Memory B cell (primary cell): ENCODE results near the gene GPAM.

Experiments used
- ATAC-seq: fragments of 150-1000 bp; cut with Tn5 transposase; 2 replicates; pipeline ENCODE4 v1.10.0; 2021; ENCODE audit warnings: low read depth, mild to moderate bottlenecking, moderate library complexity
- DNase-seq, 2 donors: peaks; one replicate each; pipeline ENCODE4 v3.0.0; 2022; ENCODE audit warnings: low spot score in 2 of 2
- H3K27ac Mint-ChIP-seq: one replicate; pipeline ENCODE4 v1.8.0; 2022; ENCODE audit warnings: mild to moderate bottlenecking, moderate library complexity, mixed read lengths
- H3K27me3 Mint-ChIP-seq: one replicate; pipeline ENCODE4 v1.8.0; 2022; ENCODE audit warnings: mixed read lengths
- H3K36me3 Mint-ChIP-seq: one replicate; pipeline ENCODE4 v1.8.0; 2022; ENCODE audit warnings: mild to moderate bottlenecking, mixed read lengths
- H3K4me1 Mint-ChIP-seq: one replicate; pipeline ENCODE4 v1.8.0; 2022; ENCODE audit warnings: mixed read lengths
- H3K4me3 Mint-ChIP-seq: one replicate; pipeline ENCODE4 v1.8.0; 2022; ENCODE audit warnings: mild to moderate bottlenecking, moderate library complexity, mixed read lengths
- H3K9me3 Mint-ChIP-seq: one replicate; pipeline ENCODE4 v1.8.0; 2022; ENCODE audit warnings: mixed read lengths

GPAM gene

DNA sequence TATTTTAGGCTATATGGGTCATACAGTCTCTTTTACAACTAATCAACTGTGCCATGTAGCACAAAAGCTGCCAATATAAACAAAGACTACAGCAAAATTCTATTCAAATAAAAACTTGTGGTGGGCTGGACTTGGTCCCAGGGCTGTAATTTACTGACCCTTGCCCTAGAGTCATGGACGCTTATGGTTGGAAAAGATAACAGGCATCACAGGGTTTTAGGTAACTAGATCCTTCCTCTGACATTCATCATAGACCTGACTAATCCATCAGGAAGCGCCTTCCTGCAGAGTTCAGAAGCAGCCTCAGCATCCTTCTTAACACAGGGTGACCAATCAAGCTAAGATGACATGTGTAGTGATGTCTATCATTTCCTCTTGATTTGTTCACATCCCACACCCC, 40.2 kb upstream of the GPAM start:
- Mint-ChIP-seq H3K9me3 (peaks cover 5% of the 10 kb centered on the region), H3K27me3 (peaks cover 1% of the 10 kb centered on the region), H3K4me3 (no peak overlapping the region), H3K27ac (no peak overlapping the region), H3K4me1 (no peaks in the 10 kb centered on the region), H3K36me3 (peaks cover 3% of the 10 kb centered on the region)
- DNase-seq (no peak), ATAC-seq (no peak)

DNA sequence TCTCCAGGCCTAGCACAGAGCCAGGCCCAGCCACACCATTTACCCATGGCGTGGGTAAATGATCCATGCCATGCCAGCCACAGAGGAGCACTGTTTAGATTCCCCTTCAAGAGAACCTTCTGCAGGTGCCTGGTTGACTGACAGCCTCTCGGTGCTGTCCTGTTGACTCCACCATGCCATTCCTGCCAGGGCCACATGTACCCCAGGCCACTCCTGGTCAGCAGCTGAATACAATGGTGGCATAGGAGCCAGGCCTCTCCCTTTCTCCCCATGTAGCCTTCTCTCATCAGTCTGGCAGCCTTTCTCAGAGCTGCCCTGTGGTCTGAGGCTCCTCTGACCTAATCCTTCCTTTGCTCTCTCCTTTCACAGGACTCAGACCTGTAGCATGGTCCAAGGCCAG, 39.2 kb upstream of the GPAM start:
- peaks cover 5% of the 10 kb centered on the region for H3K9me3 Mint-ChIP-seq
- DNase-seq (no peak), ATAC-seq (no peak)
- H3K4me1 Mint-ChIP-seq = no peaks in the 10 kb centered on the region
- H3K27me3 Mint-ChIP-seq = peaks cover 1% of the 10 kb centered on the region
- H3K4me3 Mint-ChIP-seq = no peak overlapping the region
- peaks cover 3% of the 10 kb centered on the region for H3K36me3 Mint-ChIP-seq
- H3K27ac Mint-ChIP-seq = no peak overlapping the region

- Mint-ChIP-seq H3K36me3 (peaks cover 3% of the 10 kb centered on the region), H3K27ac (no peak overlapping the region), H3K4me1 (no peaks in the 10 kb centered on the region), H3K4me3 (no peak overlapping the region), H3K9me3 (peaks cover 5% of the 10 kb centered on the region), H3K27me3 (peaks cover 1% of the 10 kb centered on the region)
- no peak for ATAC-seq
- no peak for DNase-seq
Measured at GRCh38 chr10:112221545-112221944, 38.0 kb upstream of the GPAM start.

DNA sequence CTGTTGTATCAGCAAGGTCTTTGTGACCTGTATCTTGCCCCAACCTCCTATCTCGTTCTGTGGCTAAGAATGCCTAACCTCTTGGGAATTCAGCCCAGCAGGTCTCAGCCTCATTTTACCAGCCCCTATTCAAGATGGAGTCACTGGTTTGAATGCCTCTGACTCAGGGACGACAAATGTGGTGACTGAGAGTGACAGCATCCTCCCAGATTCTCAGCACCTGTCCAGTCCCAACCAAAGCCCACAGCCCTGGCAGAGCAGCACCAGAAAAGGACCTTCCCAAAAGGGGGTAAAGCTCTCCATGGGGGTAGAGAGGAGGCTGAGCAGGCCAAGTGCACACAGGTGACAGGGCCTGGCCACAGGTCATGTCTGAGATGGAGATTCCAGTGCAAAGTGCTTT, 35.4 kb upstream of the GPAM start:
- no peak for DNase-seq
- Mint-ChIP-seq H3K4me3 (no peak overlapping the region), H3K27ac (no peak overlapping the region), H3K4me1 (peaks cover 19% of the 10 kb centered on the region), H3K9me3 (no peaks in the 10 kb centered on the region), H3K36me3 (peaks cover 3% of the 10 kb centered on the region), H3K27me3 (no peaks in the 10 kb centered on the region)
- no peak for ATAC-seq

DNA sequence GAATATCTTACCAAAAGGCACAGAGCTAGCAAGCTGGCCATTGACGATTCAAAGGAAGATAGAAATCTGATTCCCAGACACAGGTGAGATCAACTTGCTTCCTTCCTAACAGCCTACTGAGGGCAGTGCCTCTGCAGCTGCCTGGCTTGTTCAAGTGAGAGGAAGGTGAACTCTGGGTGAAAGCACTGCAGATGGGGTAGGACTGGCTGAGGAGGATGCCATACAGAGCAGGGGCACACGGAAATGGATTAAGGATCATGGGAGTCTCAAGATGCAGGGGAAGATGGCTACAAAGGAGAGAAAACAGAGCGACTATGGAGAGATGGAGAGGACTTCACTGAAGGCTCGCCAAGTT, 34.4 kb upstream of the GPAM start:
- Mint-ChIP-seq H3K4me1 (peaks cover 25% of the 10 kb centered on the region), H3K4me3 (no peak overlapping the region), H3K27me3 (peaks cover 1% of the 10 kb centered on the region), H3K36me3 (peaks cover 3% of the 10 kb centered on the region), H3K27ac (no peak overlapping the region), H3K9me3 (no peaks in the 10 kb centered on the region)
- no peak for DNase-seq
- no peak for ATAC-seq

GRCh38 chr10:112217386-112218035, 33.9 kb upstream of the GPAM start:
- Mint-ChIP-seq H3K4me1 (peaks cover 29% of the 10 kb centered on the region), H3K9me3 (no peaks in the 10 kb centered on the region), H3K36me3 (peaks cover 3% of the 10 kb centered on the region), H3K4me3 (no peak overlapping the region), H3K27me3 (peaks cover 1% of the 10 kb centered on the region), H3K27ac (no peak overlapping the region)
- no peak for ATAC-seq
- no peak for DNase-seq

- no peak for DNase-seq
- Mint-ChIP-seq H3K9me3 (no peaks in the 10 kb centered on the region), H3K4me1 (peaks cover 32% of the 10 kb centered on the region), H3K27ac (no peak overlapping the region), H3K4me3 (no peak overlapping the region), H3K27me3 (peaks cover 1% of the 10 kb centered on the region), H3K36me3 (peaks cover 3% of the 10 kb centered on the region)
- no peak for ATAC-seq
Measured at GRCh38 chr10:112216966-112217365, 33.4 kb upstream of the GPAM start.

- ATAC-seq (no peak), DNase-seq (no peak)
- Mint-ChIP-seq H3K27me3 (peaks cover 1% of the 10 kb centered on the region), H3K36me3 (peaks cover 3% of the 10 kb centered on the region), H3K9me3 (no peaks in the 10 kb centered on the region), H3K4me1 (peaks cover 38% of the 10 kb centered on the region), H3K4me3 (no peak overlapping the region), H3K27ac (peak overlapping the region; percentile 53)
Measured at GRCh38 chr10:112216151-112216550, 32.6 kb upstream of the GPAM start.

- Mint-ChIP-seq H3K36me3 (peaks cover 3% of the 10 kb centered on the region), H3K4me3 (peak overlapping the region; percentile 38), H3K27me3 (peaks cover 1% of the 10 kb centered on the region), H3K9me3 (no peaks in the 10 kb centered on the region), H3K4me1 (peaks cover 41% of the 10 kb centered on the region), H3K27ac (peak overlapping the region; percentile 53)
- DNase-seq = no peak
- ATAC-seq = peak; percentile 61
Measured at GRCh38 chr10:112215342-112215774, 31.8 kb upstream of the GPAM start.

DNA sequence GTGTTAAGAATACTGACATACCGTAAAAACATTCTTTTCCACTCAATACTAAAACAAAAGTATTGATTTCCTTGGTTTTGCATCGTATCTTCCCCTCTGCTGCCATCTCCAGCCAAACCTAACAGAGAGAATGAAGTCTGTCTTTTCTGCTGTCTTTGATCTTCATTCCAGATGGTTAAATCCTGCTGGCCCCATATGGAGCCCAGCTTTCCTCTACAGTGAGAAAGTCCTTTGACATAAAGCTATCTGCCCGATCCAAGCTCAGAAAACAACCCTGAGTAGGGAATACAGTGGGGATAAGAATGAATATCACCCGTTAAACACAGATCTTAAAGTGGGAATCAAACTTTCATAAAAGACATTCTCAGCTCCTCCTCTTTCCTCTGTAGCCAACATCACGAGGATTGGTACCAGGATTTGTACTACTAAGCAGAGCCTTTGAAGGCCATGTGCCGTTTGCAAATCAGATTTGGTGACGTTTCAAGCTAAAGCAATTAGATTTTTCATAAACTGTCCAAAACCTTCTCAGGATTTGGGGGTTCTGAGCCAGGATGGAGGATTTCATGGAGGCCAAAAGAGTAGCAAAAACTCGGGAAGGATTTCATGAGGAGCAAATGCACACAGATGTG, 30.8 kb upstream of the GPAM start:
- peaks cover 1% of the 10 kb centered on the region for H3K27me3 Mint-ChIP-seq
- H3K9me3 Mint-ChIP-seq = no peaks in the 10 kb centered on the region
- H3K36me3 Mint-ChIP-seq = no peaks in the 10 kb centered on the region
- ATAC-seq (no peak), DNase-seq (no peak)
- peaks cover 43% of the 10 kb centered on the region for H3K4me1 Mint-ChIP-seq
- peak overlapping the region; percentile 40 for H3K4me3 Mint-ChIP-seq
- peak overlapping the region; percentile 53 for H3K27ac Mint-ChIP-seq

GRCh38 chr10:112213836-112214235, 30.3 kb upstream of the GPAM start:
- Mint-ChIP-seq H3K27ac (peak overlapping the region; percentile 39), H3K27me3 (peaks cover 1% of the 10 kb centered on the region), H3K36me3 (no peaks in the 10 kb centered on the region), H3K9me3 (no peaks in the 10 kb centered on the region), H3K4me3 (peak overlapping the region; percentile 42), H3K4me1 (peaks cover 43% of the 10 kb centered on the region)
- DNase-seq (no peak), ATAC-seq (no peak)

DNA sequence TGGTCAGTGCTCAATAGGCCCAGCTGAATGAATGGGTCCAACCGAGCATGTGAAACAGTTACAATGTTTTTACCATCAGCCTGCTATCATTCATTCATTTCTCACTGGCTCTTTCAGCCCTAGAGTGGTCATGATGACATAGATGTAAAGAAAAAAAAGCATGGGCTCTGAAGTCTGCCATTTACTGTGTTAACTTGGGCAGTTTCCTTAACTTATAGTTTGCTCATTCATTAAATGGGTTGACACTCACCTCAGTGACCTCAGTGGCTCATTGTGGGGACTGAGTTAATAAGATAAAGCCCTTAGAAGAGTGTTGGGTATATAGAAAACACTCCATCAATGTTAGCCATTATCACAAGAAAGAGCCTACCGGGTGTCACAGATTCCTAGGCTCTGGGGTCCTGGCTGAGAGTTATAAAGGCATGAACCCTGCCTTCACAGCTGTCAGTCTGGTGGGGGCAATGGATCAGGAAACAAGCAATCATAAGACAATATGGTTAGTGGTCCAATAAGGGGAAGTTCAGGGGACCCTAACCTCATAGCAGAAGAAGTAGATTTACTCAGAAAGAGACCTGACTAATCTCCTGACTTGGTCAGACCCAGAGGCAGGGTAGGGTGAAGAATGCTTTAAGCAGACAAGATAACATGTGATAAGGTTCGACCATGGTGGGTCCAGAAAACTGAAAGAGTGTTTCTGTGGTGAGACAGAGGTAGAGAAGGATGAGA, 29.7 kb upstream of the GPAM start:
- DNase-seq = no peak
- H3K27ac Mint-ChIP-seq = peak overlapping the region; percentile 59
- ATAC-seq = peak; percentile 32
- H3K36me3 Mint-ChIP-seq = no peaks in the 10 kb centered on the region
- peaks cover 43% of the 10 kb centered on the region for H3K4me1 Mint-ChIP-seq
- no peaks in the 10 kb centered on the region for H3K9me3 Mint-ChIP-seq
- peaks cover 1% of the 10 kb centered on the region for H3K27me3 Mint-ChIP-seq
- peak overlapping the region; percentile 42 for H3K4me3 Mint-ChIP-seq

DNA sequence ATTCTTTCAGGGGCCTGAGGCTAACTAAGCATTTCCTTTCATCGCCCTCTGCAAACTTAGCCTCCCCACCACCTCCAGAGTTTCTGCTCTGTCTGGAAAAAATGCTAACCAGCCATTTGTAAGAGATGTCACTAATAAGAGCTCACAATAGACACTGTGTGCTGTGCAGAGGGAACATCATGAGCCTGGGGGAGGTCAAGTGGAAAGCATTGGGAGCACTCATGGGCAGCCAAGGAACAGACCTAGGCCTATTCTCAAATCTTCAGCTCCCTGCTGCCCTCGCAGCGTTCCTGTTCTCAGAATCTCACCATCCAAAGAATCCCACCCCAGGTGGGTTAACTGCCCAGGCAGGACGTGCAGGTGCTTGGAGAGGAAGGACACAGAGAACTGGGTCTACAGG, 27.1 kb upstream of the GPAM start:
- Mint-ChIP-seq H3K4me3 (no peak overlapping the region), H3K4me1 (peaks cover 38% of the 10 kb centered on the region), H3K27ac (no peak overlapping the region), H3K36me3 (no peaks in the 10 kb centered on the region), H3K27me3 (peaks cover 1% of the 10 kb centered on the region), H3K9me3 (no peaks in the 10 kb centered on the region)
- DNase-seq (no peak), ATAC-seq (no peak)

GRCh38 chr10:112209684-112210131, 26.1 kb upstream of the GPAM start:
- Mint-ChIP-seq H3K27ac (no peak overlapping the region), H3K36me3 (no peaks in the 10 kb centered on the region), H3K27me3 (peaks cover 1% of the 10 kb centered on the region), H3K4me1 (peaks cover 31% of the 10 kb centered on the region), H3K4me3 (no peak overlapping the region), H3K9me3 (no peaks in the 10 kb centered on the region)
- ATAC-seq (no peak), DNase-seq (no peak)
